ENCODE measurements around the gene TUBGCP3.

GRCh38 chr13:112496166-112496565 lies 91.8 kb downstream of the TUBGCP3 start:
- TF ChIP-seq POLR2A (IDR thresholded peaks at IDR 0.05; ENCODE audit: low read length) (no peak), GATA1 (IDR thresholded peaks at IDR 0.05; ENCODE audit: low read depth, low read length) (no peak)

All from erythroblast (primary cell).